Lower leg skin (tissue), 4 donors: ENCODE data around the gene FUT2. TPM values are rescaled to one million over a fixed set of nuclear protein-coding genes. Genes with fewer than 3 reads are reported as not detected.

ENCODE experiments used
- DNase-seq, 2 donors: peaks; one replicate each; pipeline ENCODE4 v3.0.0-alpha.2; 2019; ENCODE audit warnings: low spot score in 2 of 2
- H3K4me3 ChIP-seq: fragments of 200-600 bp; sonication (generic); 2 replicates; pipeline ENCODE4 v1.5.1; 2017; ENCODE audit warnings: mild to moderate bottlenecking, low read depth; ENCODE audit not compliant: poor library complexity, severe bottlenecking
- POLR2A ChIP-seq, 2 donors: fragments of 450-650 bp; IDR thresholded peaks; one replicate each; pipeline ENCODE4 v1.6.1; 2016 to 2017; ENCODE audit warnings: antibody characterized with exemption in 2 of 2, mild to moderate bottlenecking in 1 of 2, moderate library complexity in 1 of 2
- WGBS, 2 donors: methylation state at CpG; one replicate each; pipeline ENCODE4 v1.1.5; 2018; 5-methylcytosine and 5-hydroxymethylcytosine counted together
- intact Hi-C: fragments of 100-400 bp; cut with DNase I; formaldehyde crosslinking; loops from one replicate; pipeline ENCODE4 v1.15.0; 2023; ENCODE audit warnings: low total_unique reads
- total RNA-seq, 4 donors: library from RNA; depleted of rRNA; stranded (reverse); fragments of >200 nt; gene quantifications; one replicate each; pipeline ENCODE4 v1.1.0, GENCODE V29; 2016
- TF ChIP-seq, protein P1 (sequence below), 3 donors: fragments of 450-650 bp; IDR thresholded peaks; one replicate each; pipeline ENCODE4 v1.5.1; 2016; ENCODE audit warnings: antibody characterized with exemption in 3 of 3, mild to moderate bottlenecking in 3 of 3, moderate library complexity in 2 of 3

Gene FUT2
- total RNA-seq, 4 donors from 2014 or later, result 8.5 to 14.9 (median 11.5) TPM

DNA sequence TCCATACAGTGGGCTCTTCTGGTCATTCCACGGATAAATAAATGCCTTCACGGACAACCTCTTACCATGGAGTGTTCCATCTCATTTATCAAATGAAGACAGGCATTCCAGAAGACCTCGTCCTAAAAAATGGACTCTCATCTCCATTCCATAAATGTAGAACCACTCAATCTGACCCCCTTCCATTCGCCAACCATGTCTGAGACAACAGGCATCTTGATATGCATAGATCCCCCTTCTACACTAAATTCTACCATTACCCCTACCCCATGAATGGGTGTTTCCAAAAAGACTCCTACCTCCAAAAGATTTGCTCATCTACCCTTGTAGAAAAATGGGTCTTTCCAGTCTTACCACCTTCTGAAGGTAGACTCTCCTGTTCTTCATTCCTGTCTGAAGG, 35.7 kb downstream of the FUT2 start:
- DNase-seq, result no peak
- intact Hi-C loops, result no loop called here
- TF ChIP-seq, protein P1, sequence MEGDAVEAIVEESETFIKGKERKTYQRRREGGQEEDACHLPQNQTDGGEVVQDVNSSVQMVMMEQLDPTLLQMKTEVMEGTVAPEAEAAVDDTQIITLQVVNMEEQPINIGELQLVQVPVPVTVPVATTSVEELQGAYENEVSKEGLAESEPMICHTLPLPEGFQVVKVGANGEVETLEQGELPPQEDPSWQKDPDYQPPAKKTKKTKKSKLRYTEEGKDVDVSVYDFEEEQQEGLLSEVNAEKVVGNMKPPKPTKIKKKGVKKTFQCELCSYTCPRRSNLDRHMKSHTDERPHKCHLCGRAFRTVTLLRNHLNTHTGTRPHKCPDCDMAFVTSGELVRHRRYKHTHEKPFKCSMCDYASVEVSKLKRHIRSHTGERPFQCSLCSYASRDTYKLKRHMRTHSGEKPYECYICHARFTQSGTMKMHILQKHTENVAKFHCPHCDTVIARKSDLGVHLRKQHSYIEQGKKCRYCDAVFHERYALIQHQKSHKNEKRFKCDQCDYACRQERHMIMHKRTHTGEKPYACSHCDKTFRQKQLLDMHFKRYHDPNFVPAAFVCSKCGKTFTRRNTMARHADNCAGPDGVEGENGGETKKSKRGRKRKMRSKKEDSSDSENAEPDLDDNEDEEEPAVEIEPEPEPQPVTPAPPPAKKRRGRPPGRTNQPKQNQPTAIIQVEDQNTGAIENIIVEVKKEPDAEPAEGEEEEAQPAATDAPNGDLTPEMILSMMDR (IDR thresholded peaks at IDR 0.05), result no peak
- TF ChIP-seq POLR2A (IDR thresholded peaks at IDR 0.05), result no peak
- H3K4me3 ChIP-seq, result no peak overlapping the region
- WGBS, 2 donors, result 90 to 96% methylated on average over 4 of the region's 4 CpGs

DNA sequence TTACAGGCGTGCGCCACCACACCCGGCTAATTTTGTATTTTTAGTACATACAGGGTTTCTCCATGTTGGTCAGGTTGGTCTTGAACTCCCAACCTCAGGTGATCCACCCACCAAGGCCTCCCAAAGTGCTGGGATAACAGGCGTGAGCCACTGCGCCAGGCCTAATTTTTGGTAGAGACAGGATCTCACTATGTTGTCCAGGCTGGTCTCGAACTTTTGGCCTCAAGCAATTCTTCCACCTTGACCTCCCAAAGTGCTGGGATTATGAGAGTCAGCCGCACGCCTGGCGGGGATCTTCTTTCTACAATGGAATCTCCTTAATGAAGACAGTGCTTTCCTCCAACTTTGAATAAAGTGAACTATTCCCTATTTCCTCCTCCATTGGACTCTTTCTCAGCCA, 38.9 kb downstream of the FUT2 start:
- intact Hi-C loops, result no loop called here
- 94 to 97% methylated on average over 7 to 9 of the region's 9 CpGs for WGBS, 2 donors
- no peak for DNase-seq
- TF ChIP-seq POLR2A (IDR thresholded peaks at IDR 0.05), result no peak
- TF ChIP-seq, protein P1 (IDR thresholded peaks at IDR 0.05), result no peak
- H3K4me3 ChIP-seq, result no peak overlapping the region

DNA sequence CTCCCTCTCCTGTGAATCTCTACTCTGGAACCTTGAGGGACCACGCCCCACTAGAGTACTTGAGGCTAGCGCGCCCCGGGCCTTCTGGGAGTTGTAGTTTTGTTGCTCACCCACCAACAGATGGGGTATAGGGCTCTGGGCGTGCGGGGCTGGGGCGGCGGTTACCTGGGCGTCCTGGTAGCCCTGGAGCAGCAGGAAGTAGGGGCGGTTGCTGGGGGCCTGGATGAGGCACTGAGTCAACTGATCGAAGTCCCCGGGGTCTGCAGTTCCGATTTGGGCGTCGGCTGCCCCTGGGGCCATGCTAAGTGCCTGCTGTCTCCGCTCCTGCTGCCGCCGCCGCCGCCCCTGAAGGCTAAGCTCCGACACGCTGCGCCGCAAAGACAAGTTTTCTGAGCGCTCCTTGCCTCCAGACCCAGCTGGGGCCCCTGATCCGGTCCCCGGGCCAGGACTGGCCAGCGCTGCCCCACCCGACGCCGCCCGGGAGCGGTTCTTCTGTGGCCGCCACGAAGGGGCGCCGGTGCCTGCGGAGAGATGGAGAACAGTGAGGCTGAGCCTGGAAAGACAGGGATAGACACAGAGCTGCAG, 39.4 kb downstream of the FUT2 start:
- H3K4me3 ChIP-seq, result no peak overlapping the region
- WGBS, 2 donors, result 35 to 45% methylated on average over 36 to 38 of the region's 38 CpGs
- no peak for DNase-seq
- intact Hi-C loops, result no loop called here
- TF ChIP-seq, protein P1 (IDR thresholded peaks at IDR 0.05), result no peak
- no peak for TF ChIP-seq POLR2A (IDR thresholded peaks at IDR 0.05)

DNA sequence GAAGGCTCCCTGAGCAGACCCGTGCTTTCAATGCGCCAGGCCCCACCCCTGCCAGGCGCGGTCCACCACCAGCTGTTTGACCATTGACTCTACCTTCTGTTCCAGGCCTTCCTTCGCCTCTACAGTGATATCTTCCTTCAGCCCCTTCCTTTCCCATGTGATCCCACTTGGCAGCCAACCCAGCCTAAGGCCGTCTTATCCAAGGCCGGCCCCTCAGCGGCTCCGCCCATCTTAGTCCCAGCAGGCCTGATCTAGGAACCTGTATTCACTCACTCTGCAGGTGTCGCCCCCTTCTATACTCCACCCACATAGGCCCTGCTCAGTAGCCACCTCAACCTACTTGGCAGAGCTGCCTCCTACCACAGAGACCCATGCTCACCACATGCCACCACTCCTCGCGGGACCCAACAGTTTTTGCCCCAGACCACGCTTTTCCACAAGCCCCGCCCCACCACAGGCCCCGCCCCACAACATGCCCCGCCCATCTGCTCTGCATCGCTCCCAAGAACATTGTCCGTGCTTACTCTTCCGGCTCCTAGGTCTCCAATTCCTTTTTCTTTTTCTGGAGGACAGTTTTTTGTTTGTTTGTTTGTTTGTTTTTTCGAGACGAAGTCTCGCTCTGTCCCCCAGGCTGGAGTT, 41.7 kb downstream of the FUT2 start:
- intact Hi-C loops, result no loop called here
- no peak for DNase-seq
- 59 to 62% methylated on average over 22 of the region's 22 CpGs for WGBS, 2 donors
- no peak for TF ChIP-seq POLR2A (IDR thresholded peaks at IDR 0.05)
- TF ChIP-seq, protein P1 (IDR thresholded peaks at IDR 0.05), result no peak
- no peak overlapping the region for H3K4me3 ChIP-seq

DNA sequence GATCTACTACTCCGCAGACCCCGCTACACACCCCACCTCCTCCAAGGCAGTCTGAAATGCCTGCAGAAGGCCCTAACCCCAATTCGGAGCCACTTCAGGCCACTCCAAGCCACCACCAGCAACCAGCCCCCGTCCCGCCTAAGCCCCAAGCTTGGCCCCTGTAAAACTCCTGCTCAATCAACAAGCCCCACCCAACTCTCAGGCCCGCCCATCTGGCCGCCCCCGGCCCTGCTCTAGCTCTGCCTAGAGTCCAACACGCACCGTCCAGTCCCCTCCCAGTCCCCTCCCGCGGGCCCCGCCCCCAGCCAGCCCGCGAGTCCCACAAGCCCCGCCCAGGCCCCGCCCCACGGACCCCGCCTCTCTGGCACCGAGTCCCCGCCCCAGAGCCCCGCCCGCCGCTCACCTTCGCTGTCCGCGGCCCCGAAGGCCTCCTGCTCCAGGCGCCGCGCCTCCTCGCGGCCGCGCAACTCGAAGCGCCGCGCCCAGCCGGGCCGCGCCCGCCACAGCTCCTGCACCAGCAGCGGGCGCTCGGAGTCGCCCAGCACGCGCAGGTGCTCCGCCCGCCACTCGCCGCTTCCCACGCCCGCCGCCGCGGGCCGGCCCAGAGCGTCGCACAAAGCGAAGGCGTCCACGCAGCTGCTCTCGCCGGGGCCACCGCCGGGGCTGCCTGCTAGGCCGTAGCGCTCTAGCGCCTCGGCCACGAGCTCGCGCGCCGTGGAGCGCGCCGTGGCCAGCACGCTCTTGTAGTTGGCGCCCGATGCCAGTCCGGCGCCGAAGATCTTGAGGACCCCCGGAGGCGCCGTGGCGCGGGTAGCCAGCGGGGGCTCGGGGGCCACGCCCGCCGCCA, 43.0 kb downstream of the FUT2 start:
- 2 to 3% methylated on average over 24 to 59 of the region's 96 CpGs for WGBS, 2 donors

More for the DNA sequence above, 43.0 kb downstream of the FUT2 start:
- DNase-seq, result peak; percentile 88 to 98
- intact Hi-C loops, result no loop called here
- no peak for TF ChIP-seq POLR2A (IDR thresholded peaks at IDR 0.05)
- TF ChIP-seq, protein P1 (IDR thresholded peaks at IDR 0.05), result no peak
- peak overlapping the region; percentile 45 for H3K4me3 ChIP-seq
